ENCODE measurements around the gene CAMK1D.

Gene CAMK1D

GRCh38 chr10:12579954-12580858 lies 230.9 kb downstream of the CAMK1D start:
- Histone ChIP-seq H3K4me2 (ENCODE audit: low read length) (no peak overlapping the region), H3K27me3 (ENCODE audit: control insufficient read depth, low read length) (no peaks in the 10 kb centered on the region), H3K9me2 (replicated peaks; ENCODE audit: control insufficient read depth, low read length) (no peaks in the 10 kb centered on the region), H3K4me3 (ENCODE audit: low read length) (no peak overlapping the region), H3K4me1 (ENCODE audit: control insufficient read depth, low read length) (no peaks in the 10 kb centered on the region), H3K9me3 (ENCODE audit: control insufficient read depth, insufficient read depth, low read length) (no peaks in the 10 kb centered on the region; the same call in 1 of the 2 replicates), H3F3A (ENCODE audit: control insufficient read depth, insufficient read depth) (no peaks in the 10 kb centered on the region), H3K79me2 (ENCODE audit: control insufficient read depth, low read length) (peaks cover 67% of the 10 kb centered on the region), H3K27ac (ENCODE audit: low read depth, low read length) (no peak overlapping the region), H3K36me3 (ENCODE audit: control insufficient read depth, low read length) (peaks cover 4% of the 10 kb centered on the region; the same call in 1 of the 2 replicates), H4K20me1 (ENCODE audit: control insufficient read depth, insufficient read depth, low read depth, low read length) (no peaks in the 10 kb centered on the region)
- no peak for TF ChIP-seq EZH2phosphoT487 (IDR thresholded peaks at IDR 0.05; ENCODE audit: borderline replicate concordance, low read length)
- TF ChIP-seq CTCF (IDR thresholded peaks at IDR 0.05; ENCODE audit: low read depth, low read length, poor library complexity, severe bottlenecking), result no peak

- H3K9me2 ChIP-seq (replicated peaks; ENCODE audit: control insufficient read depth, low read length), result no peaks in the 10 kb centered on the region
- no peak overlapping the region for H3K4me2 ChIP-seq (ENCODE audit: low read length)
Measured at GRCh38 chr10:12583891-12584595, 234.7 kb downstream of the CAMK1D start.

GRCh38 chr10:12586741-12587140 lies 237.4 kb downstream of the CAMK1D start:
- Histone ChIP-seq H3F3A (ENCODE audit: control insufficient read depth, insufficient read depth) (no peaks in the 10 kb centered on the region), H3K4me2 (ENCODE audit: low read length) (no peak overlapping the region), H3K27ac (ENCODE audit: low read depth, low read length) (no peak overlapping the region), H4K20me1 (ENCODE audit: control insufficient read depth, insufficient read depth, low read depth, low read length) (0 out of 2 replicates have a peak, but pooled peaks cover 4% of the 10 kb centered on the region), H3K36me3 (ENCODE audit: control insufficient read depth, low read length) (no peaks in the 10 kb centered on the region), H3K79me2 (ENCODE audit: control insufficient read depth, low read length) (peaks cover 34% of the 10 kb centered on the region), H3K4me1 (ENCODE audit: control insufficient read depth, low read length) (no peaks in the 10 kb centered on the region), H3K9me2 (replicated peaks; ENCODE audit: control insufficient read depth, low read length) (no peaks in the 10 kb centered on the region), H3K9me3 (ENCODE audit: control insufficient read depth, insufficient read depth, low read length) (no peaks in the 10 kb centered on the region), H3K4me3 (ENCODE audit: low read length) (no peak overlapping the region), H3K27me3 (ENCODE audit: control insufficient read depth, low read length) (no peaks in the 10 kb centered on the region)
- TF ChIP-seq CTCF (IDR thresholded peaks at IDR 0.05; ENCODE audit: low read depth, low read length, poor library complexity, severe bottlenecking), result no peak
- TF ChIP-seq EZH2phosphoT487 (IDR thresholded peaks at IDR 0.05; ENCODE audit: borderline replicate concordance, low read length), result no peak

More at GRCh38 chr10:12583891-12584595, 234.7 kb downstream of the CAMK1D start:
- H3K36me3 ChIP-seq (ENCODE audit: control insufficient read depth, low read length), result no peaks in the 10 kb centered on the region
- H3K27ac ChIP-seq (ENCODE audit: low read depth, low read length), result no peak overlapping the region
- H4K20me1 ChIP-seq (ENCODE audit: control insufficient read depth, insufficient read depth, low read depth, low read length), result 0 out of 2 replicates have a peak, but pooled peaks cover 4% of the 10 kb centered on the region
- TF ChIP-seq CTCF (IDR thresholded peaks at IDR 0.05; ENCODE audit: low read depth, low read length, poor library complexity, severe bottlenecking), result no peak
- no peak for TF ChIP-seq EZH2phosphoT487 (IDR thresholded peaks at IDR 0.05; ENCODE audit: borderline replicate concordance, low read length)
- no peaks in the 10 kb centered on the region for H3K9me3 ChIP-seq (ENCODE audit: control insufficient read depth, insufficient read depth, low read length)
- H3K4me3 ChIP-seq (ENCODE audit: low read length), result no peak overlapping the region
- H3K79me2 ChIP-seq (ENCODE audit: control insufficient read depth, low read length), result peaks cover 56% of the 10 kb centered on the region
- no peaks in the 10 kb centered on the region for H3K4me1 ChIP-seq (ENCODE audit: control insufficient read depth, low read length)
- no peaks in the 10 kb centered on the region for H3K27me3 ChIP-seq (ENCODE audit: control insufficient read depth, low read length)
- H3F3A ChIP-seq (ENCODE audit: control insufficient read depth, insufficient read depth), result no peaks in the 10 kb centered on the region

All from DOHH2 (cell line).